ENCODE results near the gene ART5. TPM values are rescaled to one million over a fixed set of nuclear protein-coding genes. Genes with fewer than 3 reads are reported as not detected.
"Not testable (repeated sequence)": the region's sequence is repeated elsewhere in the genome, so short reads cannot be mapped to it uniquely, and the experiment has no call there.

Gene ART5
- total RNA-seq, 1 experiment from 2014 or later = 7.9 TPM

DNA sequence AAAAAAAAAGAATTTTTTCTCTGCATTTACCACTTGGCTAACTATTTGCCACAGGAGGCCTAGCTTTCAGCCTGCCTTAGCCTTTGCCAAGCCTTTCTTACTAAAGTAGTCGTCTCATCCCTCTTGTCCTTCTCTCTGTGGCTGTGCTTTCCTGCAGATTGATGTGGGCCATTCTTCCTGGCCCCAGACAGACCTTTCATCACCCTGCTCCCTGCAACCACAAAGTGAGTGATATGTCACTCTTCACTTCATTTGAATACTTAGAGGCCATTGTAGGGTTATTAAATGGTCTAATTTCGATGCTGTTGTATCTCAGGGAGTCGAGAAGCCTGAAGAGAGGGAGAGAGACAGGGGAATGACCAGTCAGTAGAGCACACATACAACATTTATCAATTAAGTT, 37.6 kb downstream of the ART5 start:
- Histone ChIP-seq H4K91ac (ENCODE audit: insufficient read length, low read depth, low read length) (no peak overlapping the region), H4K8ac (replicated peaks; ENCODE audit: insufficient read length, low read depth, low read length) (no peak overlapping the region), H4K5ac (ENCODE audit: insufficient read length, low read depth, low read length) (no peak overlapping the region), H3K4me1 (ENCODE audit: insufficient read depth, low read length) (no peaks in the 10 kb centered on the region), H2AFZ (ENCODE audit: low read length) (no peak overlapping the region), H3K4me2 (ENCODE audit: insufficient read depth, insufficient read length, low read length) (no peak overlapping the region), H3T11ph (ENCODE audit: low read length) (no peak overlapping the region), H3K23ac (ENCODE audit: insufficient read length, low read depth, low read length) (no peak overlapping the region), H3K56ac (ENCODE audit: insufficient read length, low read depth, low read length) (no peak overlapping the region), H2BK15ac (ENCODE audit: low read depth, low read length) (no peak overlapping the region), H3K14ac (ENCODE audit: insufficient read depth, low read length) (no peak overlapping the region), H3K9me3 (ENCODE audit: control insufficient read depth, low read depth, low read length) (no peaks in the 10 kb centered on the region), H2BK20ac (ENCODE audit: low read depth, low read length, poor library complexity, severe bottlenecking) (no peak overlapping the region), H3K27ac (ENCODE audit: insufficient read length, low read depth, low read length) (no peak overlapping the region), H2BK12ac (ENCODE audit: insufficient read length, low read depth, low read length) (no peak overlapping the region), H3K4ac (ENCODE audit: low read depth, low read length) (no peak overlapping the region), H4K20me1 (ENCODE audit: control insufficient read depth, insufficient read depth, insufficient read length) (no peaks in the 10 kb centered on the region), H3K79me1 (ENCODE audit: insufficient read depth, low read depth, low read length, poor library complexity, severe bottlenecking) (no peaks in the 10 kb centered on the region), H3K18ac (ENCODE audit: insufficient read length, low read depth, low read length) (no peak overlapping the region), H2BK5ac (ENCODE audit: insufficient read length, low read length) (no peak overlapping the region), H3K9ac (ENCODE audit: extremely low read depth, insufficient read length, low read length) (no peak overlapping the region), H2BK120ac (ENCODE audit: low read depth, low read length, poor library complexity, severe bottlenecking) (no peak overlapping the region), H3K23me2 (ENCODE audit: insufficient read length, low read depth, low read length, poor library complexity, severe bottlenecking) (no peaks in the 10 kb centered on the region), H3K27me3 (ENCODE audit: insufficient read depth, low read length) (no peaks in the 10 kb centered on the region), H2AK5ac (ENCODE audit: insufficient read length, low read length) (no peak overlapping the region), H3K79me2 (ENCODE audit: insufficient read depth, low read length) (no peaks in the 10 kb centered on the region)
- no peak for DNase-seq
- Mint-ChIP-seq H3K27ac (no peak overlapping the region), H3K4me3 (no peak overlapping the region), H3K27me3 (ENCODE audit: low read depth) (no peaks in the 10 kb centered on the region), H3K9me3 (no peaks in the 10 kb centered on the region), H3K4me1 (no peaks in the 10 kb centered on the region), H3K36me3 (ENCODE audit: insufficient read depth in 1 of 3, low read depth in 3 of 3) (no peaks in the 10 kb centered on the region)
- TF ChIP-seq, protein P1, sequence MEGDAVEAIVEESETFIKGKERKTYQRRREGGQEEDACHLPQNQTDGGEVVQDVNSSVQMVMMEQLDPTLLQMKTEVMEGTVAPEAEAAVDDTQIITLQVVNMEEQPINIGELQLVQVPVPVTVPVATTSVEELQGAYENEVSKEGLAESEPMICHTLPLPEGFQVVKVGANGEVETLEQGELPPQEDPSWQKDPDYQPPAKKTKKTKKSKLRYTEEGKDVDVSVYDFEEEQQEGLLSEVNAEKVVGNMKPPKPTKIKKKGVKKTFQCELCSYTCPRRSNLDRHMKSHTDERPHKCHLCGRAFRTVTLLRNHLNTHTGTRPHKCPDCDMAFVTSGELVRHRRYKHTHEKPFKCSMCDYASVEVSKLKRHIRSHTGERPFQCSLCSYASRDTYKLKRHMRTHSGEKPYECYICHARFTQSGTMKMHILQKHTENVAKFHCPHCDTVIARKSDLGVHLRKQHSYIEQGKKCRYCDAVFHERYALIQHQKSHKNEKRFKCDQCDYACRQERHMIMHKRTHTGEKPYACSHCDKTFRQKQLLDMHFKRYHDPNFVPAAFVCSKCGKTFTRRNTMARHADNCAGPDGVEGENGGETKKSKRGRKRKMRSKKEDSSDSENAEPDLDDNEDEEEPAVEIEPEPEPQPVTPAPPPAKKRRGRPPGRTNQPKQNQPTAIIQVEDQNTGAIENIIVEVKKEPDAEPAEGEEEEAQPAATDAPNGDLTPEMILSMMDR (conservative IDR thresholded peaks at IDR 0.05) = no peak
- WGBS (ENCODE audit: extremely low coverage, insufficient read length, low lambda C conversion rate) = no CpG with 5 or more reads among the region's 3 CpGs

DNA sequence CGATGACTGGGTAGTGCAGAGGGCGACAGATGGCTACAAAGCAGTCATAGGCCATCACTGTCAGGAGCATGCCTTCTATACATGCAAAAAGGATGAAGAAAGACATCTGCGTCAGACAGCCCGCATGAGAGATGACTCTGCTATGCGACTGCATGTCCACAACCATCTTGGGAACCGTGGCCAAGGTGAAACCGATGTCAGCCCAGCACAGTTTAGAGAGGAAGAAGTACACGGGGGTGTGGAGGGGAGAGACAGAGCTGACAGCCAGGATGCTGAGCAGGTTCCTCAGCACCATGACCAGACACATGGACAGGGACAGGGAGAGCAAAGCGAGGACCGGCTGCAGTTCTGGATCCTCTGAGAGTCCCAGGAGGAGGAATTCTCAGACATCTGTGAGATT, 41.6 kb downstream of the ART5 start:
- not testable (repeated sequence) for H2BK20ac ChIP-seq (ENCODE audit: low read depth, low read length, poor library complexity, severe bottlenecking); H3K36me3 Mint-ChIP-seq (ENCODE audit: insufficient read depth in 1 of 3, low read depth in 3 of 3); DNase-seq; H4K20me1 ChIP-seq (ENCODE audit: control insufficient read depth, insufficient read depth, insufficient read length); H3K4ac ChIP-seq (ENCODE audit: low read depth, low read length); H2BK120ac ChIP-seq (ENCODE audit: low read depth, low read length, poor library complexity, severe bottlenecking); H2BK12ac ChIP-seq (ENCODE audit: insufficient read length, low read depth, low read length); H4K8ac ChIP-seq (replicated peaks; ENCODE audit: insufficient read length, low read depth, low read length); H4K91ac ChIP-seq (ENCODE audit: insufficient read length, low read depth, low read length); H3K4me3 Mint-ChIP-seq; H3K23ac ChIP-seq (ENCODE audit: insufficient read length, low read depth, low read length); H2AK5ac ChIP-seq (ENCODE audit: insufficient read length, low read length); H3K9ac ChIP-seq (ENCODE audit: extremely low read depth, insufficient read length, low read length); H3K23me2 ChIP-seq (ENCODE audit: insufficient read length, low read depth, low read length, poor library complexity, severe bottlenecking); H3K27ac ChIP-seq (ENCODE audit: insufficient read length, low read depth, low read length); H4K5ac ChIP-seq (ENCODE audit: insufficient read length, low read depth, low read length); H3K79me2 ChIP-seq (ENCODE audit: insufficient read depth, low read length); H3T11ph ChIP-seq (ENCODE audit: low read length); H3K14ac ChIP-seq (ENCODE audit: insufficient read depth, low read length); H3K79me1 ChIP-seq (ENCODE audit: insufficient read depth, low read depth, low read length, poor library complexity, severe bottlenecking); H3K27me3 ChIP-seq (ENCODE audit: insufficient read depth, low read length); H3K27me3 Mint-ChIP-seq (ENCODE audit: low read depth); H2BK15ac ChIP-seq (ENCODE audit: low read depth, low read length); H3K27ac Mint-ChIP-seq; H3K9me3 Mint-ChIP-seq; H3K56ac ChIP-seq (ENCODE audit: insufficient read length, low read depth, low read length); H2BK5ac ChIP-seq (ENCODE audit: insufficient read length, low read length); H3K18ac ChIP-seq (ENCODE audit: insufficient read length, low read depth, low read length); H3K4me2 ChIP-seq (ENCODE audit: insufficient read depth, insufficient read length, low read length); H3K9me3 ChIP-seq (ENCODE audit: control insufficient read depth, low read depth, low read length); H3K4me1 Mint-ChIP-seq; H2AFZ ChIP-seq (ENCODE audit: low read length); H3K4me1 ChIP-seq (ENCODE audit: insufficient read depth, low read length)
- no CpG with 5 or more reads among the region's 10 CpGs for WGBS (ENCODE audit: extremely low coverage, insufficient read length, low lambda C conversion rate)

Data from H9 (cell line).